ENCODE data around the gene JUN. TPM values are rescaled to one million over a fixed set of nuclear protein-coding genes. Genes with fewer than 3 reads are reported as not detected.

JUN gene
- total RNA-seq, 2 experiments from 2014 or later, result 51.4 to 53.2 TPM

- CTCF ChIA-PET, result interaction anchor here (1.0 to 1.1 kb wide), 2 partner anchors 42 to 882 kb away, joined by 3 to 4 read pairs; no protein-coding TSS in a partner anchor
- Mint-ChIP-seq H3K27me3 (no peaks in the 10 kb centered on the region), H3K4me1 (ENCODE audit: low read depth) (peaks cover 37% of the 10 kb centered on the region), H3K4me3 (peak overlapping the region; percentile 75), H3K36me3 (ENCODE audit: low read depth) (no peaks in the 10 kb centered on the region), H3K27ac (peak overlapping the region; percentile 81), H3K9me3 (no peaks in the 10 kb centered on the region)
- no peak for DNase-seq
- POLR2A ChIA-PET, result interaction anchor here (1.1 to 1.8 kb wide), 3 partner anchors 43 to 69 kb away, joined by 3 to 6 read pairs (median 3); no protein-coding TSS in a partner anchor
- TF ChIP-seq CTCF (IDR thresholded peaks at IDR 0.05), result no peak
- ATAC-seq, result no peak
- intact Hi-C loops (cut with micrococcal nuclease), result loop anchor here (2.0 kb wide), 1 partner anchor 32 kb away; the partner anchor contains the start of gene JUN
Measured at GRCh38 chr1:58816747-58817221, 32.9 kb upstream of the JUN start.

GRCh38 chr1:58816072-58816746 lies 32.4 kb upstream of the JUN start:
- H3K27me3 Mint-ChIP-seq, result no peaks in the 10 kb centered on the region
- CTCF ChIA-PET, result interaction anchor here (1.0 to 1.1 kb wide), 2 partner anchors 43 to 883 kb away, joined by 3 to 4 read pairs; no protein-coding TSS in a partner anchor
- peak; percentile 92 for ATAC-seq
- H3K4me1 Mint-ChIP-seq (ENCODE audit: low read depth), result peaks cover 37% of the 10 kb centered on the region
- no peaks in the 10 kb centered on the region for H3K9me3 Mint-ChIP-seq
- intact Hi-C loops (cut with micrococcal nuclease), result loop anchor here (2.0 kb wide), 1 partner anchor 31 kb away; the partner anchor contains the start of gene JUN
- DNase-seq, result peak; percentile 93
- POLR2A ChIA-PET, result interaction anchor here (1.1 to 1.8 kb wide), 3 partner anchors 44 to 70 kb away, joined by 3 to 6 read pairs (median 3); no protein-coding TSS in a partner anchor
- H3K27ac Mint-ChIP-seq, result peak overlapping the region; percentile 81
- no peaks in the 10 kb centered on the region for H3K36me3 Mint-ChIP-seq (ENCODE audit: low read depth)
- TF ChIP-seq CTCF (IDR thresholded peaks at IDR 0.05), result no peak
- H3K4me3 Mint-ChIP-seq, result peak overlapping the region; percentile 75

DNA sequence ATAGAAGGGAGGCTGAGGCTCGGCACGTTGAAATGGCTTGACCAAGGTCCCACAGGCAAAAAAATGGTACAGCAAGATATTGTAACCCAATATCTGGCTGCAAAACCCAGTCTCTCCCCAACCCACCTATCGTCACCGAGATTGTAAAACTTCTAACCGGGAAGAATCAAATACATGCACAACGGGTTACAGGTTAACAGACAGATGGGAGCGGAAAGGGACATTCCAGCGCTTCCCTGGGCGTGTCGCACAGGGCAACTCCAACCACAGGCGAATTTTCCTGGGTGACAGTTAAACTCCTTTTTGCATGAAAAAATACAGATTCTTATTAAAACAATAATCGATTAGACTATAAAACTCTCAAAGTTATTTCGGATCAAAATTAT lies 31.8 kb upstream of the JUN start:
- peaks cover 37% of the 10 kb centered on the region for H3K4me1 Mint-ChIP-seq (ENCODE audit: low read depth)
- no peaks in the 10 kb centered on the region for H3K27me3 Mint-ChIP-seq
- H3K9me3 Mint-ChIP-seq, result no peaks in the 10 kb centered on the region
- ATAC-seq (no peak), DNase-seq (peak; percentile 5)
- H3K36me3 Mint-ChIP-seq (ENCODE audit: low read depth), result no peaks in the 10 kb centered on the region
- peak overlapping the region; percentile 81 for H3K27ac Mint-ChIP-seq
- intact Hi-C loops (cut with micrococcal nuclease), result loop anchor here (2.0 kb wide), 1 partner anchor 31 kb away; the partner anchor contains the start of gene JUN
- no peak for TF ChIP-seq CTCF (IDR thresholded peaks at IDR 0.05)
- H3K4me3 Mint-ChIP-seq, result peak overlapping the region; percentile 75
- ChIA-PET POLR2A (interaction anchor here (1.3 to 1.8 kb wide), 2 partner anchors 44 to 70 kb away, joined by 3 to 6 read pairs; no protein-coding TSS in a partner anchor), CTCF (interaction anchor here (1.0 kb wide), 1 partner anchor 883 kb away, joined by 3 read pairs; no protein-coding TSS in a partner anchor)

GRCh38 chr1:58815069-58815685 lies 31.3 kb upstream of the JUN start:
- peak overlapping the region; percentile 68 for H3K27ac Mint-ChIP-seq
- intact Hi-C loops (cut with micrococcal nuclease), result no loop called here
- no peaks in the 10 kb centered on the region for H3K36me3 Mint-ChIP-seq (ENCODE audit: low read depth)
- POLR2A ChIA-PET, result interaction anchor here (2.0 kb wide), 1 partner anchor 30 kb away, joined by 9 read pairs; no protein-coding TSS in a partner anchor
- no peaks in the 10 kb centered on the region for H3K27me3 Mint-ChIP-seq
- peak overlapping the region; percentile 75 for H3K4me3 Mint-ChIP-seq
- CTCF ChIA-PET, result no interaction called here
- H3K9me3 Mint-ChIP-seq, result no peaks in the 10 kb centered on the region
- ATAC-seq (peak; percentile 35), DNase-seq (peak; percentile 74)
- no peak for TF ChIP-seq CTCF (IDR thresholded peaks at IDR 0.05)
- peaks cover 37% of the 10 kb centered on the region for H3K4me1 Mint-ChIP-seq (ENCODE audit: low read depth)

All from activated CD8-positive, alpha-beta T cell treated with anti-CD3 and anti-CD28 coated beads for 36 hours (primary cell).